ENCODE data around the gene RDH11.

DNA sequence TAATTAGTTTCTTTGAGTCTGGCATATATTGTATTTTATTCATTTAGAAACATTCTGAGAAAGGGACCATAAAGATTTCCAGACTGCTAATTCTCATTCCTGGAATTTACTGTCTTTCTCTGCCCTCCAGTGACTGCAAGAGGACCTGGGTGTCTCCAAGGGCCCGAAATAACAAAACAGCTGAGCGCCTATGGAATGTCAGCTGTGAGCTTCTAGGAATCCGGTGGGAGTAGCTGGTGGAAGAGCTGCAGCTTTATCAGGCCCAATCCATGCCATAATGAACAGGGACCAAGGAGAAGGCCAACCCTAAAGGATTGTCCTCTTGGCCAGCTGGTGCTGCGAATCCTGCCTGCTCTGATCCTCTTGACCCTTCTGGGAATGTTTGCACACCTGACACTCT is 38.1 kb upstream of the RDH11 start:
- TF ChIP-seq, protein P1, sequence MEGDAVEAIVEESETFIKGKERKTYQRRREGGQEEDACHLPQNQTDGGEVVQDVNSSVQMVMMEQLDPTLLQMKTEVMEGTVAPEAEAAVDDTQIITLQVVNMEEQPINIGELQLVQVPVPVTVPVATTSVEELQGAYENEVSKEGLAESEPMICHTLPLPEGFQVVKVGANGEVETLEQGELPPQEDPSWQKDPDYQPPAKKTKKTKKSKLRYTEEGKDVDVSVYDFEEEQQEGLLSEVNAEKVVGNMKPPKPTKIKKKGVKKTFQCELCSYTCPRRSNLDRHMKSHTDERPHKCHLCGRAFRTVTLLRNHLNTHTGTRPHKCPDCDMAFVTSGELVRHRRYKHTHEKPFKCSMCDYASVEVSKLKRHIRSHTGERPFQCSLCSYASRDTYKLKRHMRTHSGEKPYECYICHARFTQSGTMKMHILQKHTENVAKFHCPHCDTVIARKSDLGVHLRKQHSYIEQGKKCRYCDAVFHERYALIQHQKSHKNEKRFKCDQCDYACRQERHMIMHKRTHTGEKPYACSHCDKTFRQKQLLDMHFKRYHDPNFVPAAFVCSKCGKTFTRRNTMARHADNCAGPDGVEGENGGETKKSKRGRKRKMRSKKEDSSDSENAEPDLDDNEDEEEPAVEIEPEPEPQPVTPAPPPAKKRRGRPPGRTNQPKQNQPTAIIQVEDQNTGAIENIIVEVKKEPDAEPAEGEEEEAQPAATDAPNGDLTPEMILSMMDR (IDR thresholded peaks at IDR 0.05) = no peak
- TF ChIP-seq POLR2A (IDR thresholded peaks at IDR 0.05) = no peak

Measured in esophagus squamous epithelium (tissue), 4 donors.